Parathyroid adenoma (tissue), 2 donors: ENCODE measurements around the gene ELAC1.

Experiments used
- H2AFZ ChIP-seq: fragments of 300-600 bp; sonication (generic); one replicate; pipeline ENCODE4 v1.7.0; 2017; ENCODE audit warnings: antibody characterized with exemption, mild to moderate bottlenecking
- H3K27ac ChIP-seq: fragments of 300-600 bp; sonication (generic); one replicate; pipeline ENCODE4 v1.7.0; 2017
- H3K27me3 ChIP-seq: fragments of 300-600 bp; sonication (generic); one replicate; pipeline ENCODE4 v1.7.0; 2017; ENCODE audit warnings: low read length; ENCODE audit not compliant: control insufficient read depth, insufficient read depth
- H3K36me3 ChIP-seq: fragments of 300-600 bp; sonication (generic); one replicate; pipeline ENCODE4 v1.7.0; 2017; ENCODE audit warnings: low read length; ENCODE audit not compliant: control insufficient read depth, insufficient read depth
- H3K4me1 ChIP-seq: fragments of 300-600 bp; sonication (generic); one replicate; pipeline ENCODE4 v1.7.0; 2017; ENCODE audit warnings: control low read depth
- H3K4me2 ChIP-seq: fragments of 300-600 bp; sonication (generic); one replicate; pipeline ENCODE4 v1.7.0; 2017; ENCODE audit warnings: low read length
- H3K4me3 ChIP-seq: fragments of 300-600 bp; sonication (generic); one replicate; pipeline ENCODE4 v1.7.0; 2017; ENCODE audit warnings: low read depth, low read length
- H3K79me2 ChIP-seq: fragments of 300-600 bp; sonication (generic); one replicate; pipeline ENCODE4 v1.7.0; 2017; ENCODE audit warnings: control low read depth
- H3K9ac ChIP-seq: fragments of 300-600 bp; sonication (generic); one replicate; pipeline ENCODE4 v1.7.0; 2017; ENCODE audit warnings: mild to moderate bottlenecking
- H3K9me3 ChIP-seq: fragments of 300-600 bp; sonication (generic); one replicate; pipeline ENCODE4 v1.7.0; 2017; ENCODE audit warnings: low read length; ENCODE audit not compliant: control insufficient read depth
- CTCF ChIP-seq: fragments of 300-600 bp; sonication (generic); IDR thresholded peaks from one replicate; pipeline ENCODE4 v1.7.0; 2017; ENCODE audit warnings: antibody characterized with exemption, mild to moderate bottlenecking
- donor health status: primary hyperparathyroidism.

ELAC1 gene, protein sequence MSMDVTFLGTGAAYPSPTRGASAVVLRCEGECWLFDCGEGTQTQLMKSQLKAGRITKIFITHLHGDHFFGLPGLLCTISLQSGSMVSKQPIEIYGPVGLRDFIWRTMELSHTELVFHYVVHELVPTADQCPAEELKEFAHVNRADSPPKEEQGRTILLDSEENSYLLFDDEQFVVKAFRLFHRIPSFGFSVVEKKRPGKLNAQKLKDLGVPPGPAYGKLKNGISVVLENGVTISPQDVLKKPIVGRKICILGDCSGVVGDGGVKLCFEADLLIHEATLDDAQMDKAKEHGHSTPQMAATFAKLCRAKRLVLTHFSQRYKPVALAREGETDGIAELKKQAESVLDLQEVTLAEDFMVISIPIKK

DNA sequence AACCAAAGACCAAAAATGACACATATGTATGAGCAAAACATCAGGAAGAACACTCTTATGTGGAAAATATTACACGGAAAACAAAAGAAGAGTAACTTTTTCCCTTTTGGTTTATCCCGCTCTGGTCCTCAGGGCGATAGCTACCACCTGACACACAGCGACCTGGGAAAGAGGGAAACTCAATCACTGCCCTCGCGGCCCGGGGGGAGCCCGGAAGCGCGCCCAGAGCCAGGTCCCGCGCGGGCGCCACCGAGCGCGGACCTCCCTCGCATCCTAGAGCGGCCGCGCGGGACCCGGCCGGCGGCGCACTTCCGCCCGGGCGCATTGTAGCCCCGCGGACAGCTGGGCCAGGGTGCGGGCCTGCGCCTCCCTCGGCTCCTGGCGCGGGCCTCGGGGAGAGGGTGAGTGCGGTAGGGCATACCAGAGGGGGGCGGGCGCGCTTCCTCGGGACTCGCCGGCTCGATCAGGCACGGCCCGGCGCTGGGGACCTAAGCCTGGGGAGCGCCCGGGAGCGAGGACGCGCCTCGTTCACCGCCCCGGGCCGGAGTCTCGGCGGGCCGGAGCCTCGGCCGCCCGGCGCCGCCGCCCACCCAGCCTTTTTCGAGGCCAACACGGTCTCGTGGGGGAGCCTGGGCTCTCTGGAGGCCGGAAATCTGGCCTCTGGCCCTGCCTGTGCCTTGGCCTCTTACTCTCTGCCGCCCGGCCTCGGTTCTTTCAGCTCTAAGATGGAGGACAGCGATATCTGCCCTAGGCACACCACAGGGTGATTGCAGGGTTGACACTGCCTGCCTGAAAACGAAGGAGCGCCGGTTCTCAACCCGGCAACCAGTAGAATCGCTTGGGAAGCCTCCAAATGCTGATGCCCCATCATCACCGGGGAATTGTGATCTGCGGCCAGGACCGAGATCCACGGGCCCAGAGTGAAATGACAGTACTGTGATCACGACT is at the start of gene ELAC1:
ELAC1 (plus strand) TSS at position 327 of the 948 bp plus-strand sequence. CDS start 6,365 bp downstream, outside the sequence.
- H2AFZ ChIP-seq, result peak within 1 kb of the TSS; percentile 96
- peak within 1 kb of the TSS; percentile 69 for H3K4me3 ChIP-seq
- H3K9ac ChIP-seq, result peak within 1 kb of the TSS; percentile 94

DNA sequence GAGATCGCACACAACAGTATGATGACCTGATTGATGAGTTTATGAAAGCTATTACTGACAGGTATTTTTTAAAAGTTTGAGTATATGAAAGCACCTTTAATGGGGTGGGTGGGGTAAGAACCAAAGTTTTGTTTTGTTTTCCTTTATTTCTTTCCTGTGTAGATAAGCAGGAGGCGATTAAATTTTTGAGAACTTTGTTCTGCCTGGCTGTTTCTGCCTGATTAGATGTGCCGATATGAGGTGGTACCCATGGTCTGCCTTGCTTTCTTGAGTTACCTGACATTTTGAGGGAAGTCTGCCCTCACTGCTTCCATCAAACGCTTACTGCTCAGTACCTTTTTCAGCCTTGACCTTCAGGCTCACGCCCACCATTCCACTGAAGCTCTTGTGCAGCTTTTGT is 49.7 kb upstream of the ELAC1 start:
- no peak overlapping the region for H2AFZ ChIP-seq
- no peak overlapping the region for H3K27ac ChIP-seq
- TF ChIP-seq CTCF, result no peak
- no peaks in the 10 kb centered on the region for H3K79me2 ChIP-seq
- H3K36me3 ChIP-seq, result no peaks in the 10 kb centered on the region
- no peaks in the 10 kb centered on the region for H3K9me3 ChIP-seq
- H3K4me2 ChIP-seq, result no peak overlapping the region
- H3K9ac ChIP-seq, result no peak overlapping the region
- H3K4me1 ChIP-seq, result no peaks in the 10 kb centered on the region
- H3K4me3 ChIP-seq, result no peak overlapping the region
- no peaks in the 10 kb centered on the region for H3K27me3 ChIP-seq

More for the DNA sequence above, at the start of gene ELAC1:
- Histone ChIP-seq H3K27me3 (no peaks in the 10 kb centered on the region), H3K4me1 (peaks cover 14% of the 10 kb centered on the region), H3K27ac (peak within 1 kb of the TSS; percentile 96), H3K4me2 (peak within 1 kb of the TSS; percentile 73), H3K9me3 (no peaks in the 10 kb centered on the region), H3K36me3 (no peaks in the 10 kb centered on the region), H3K79me2 (peaks cover 8% of the 10 kb centered on the region)
- peak; percentile 7 for TF ChIP-seq CTCF

DNA sequence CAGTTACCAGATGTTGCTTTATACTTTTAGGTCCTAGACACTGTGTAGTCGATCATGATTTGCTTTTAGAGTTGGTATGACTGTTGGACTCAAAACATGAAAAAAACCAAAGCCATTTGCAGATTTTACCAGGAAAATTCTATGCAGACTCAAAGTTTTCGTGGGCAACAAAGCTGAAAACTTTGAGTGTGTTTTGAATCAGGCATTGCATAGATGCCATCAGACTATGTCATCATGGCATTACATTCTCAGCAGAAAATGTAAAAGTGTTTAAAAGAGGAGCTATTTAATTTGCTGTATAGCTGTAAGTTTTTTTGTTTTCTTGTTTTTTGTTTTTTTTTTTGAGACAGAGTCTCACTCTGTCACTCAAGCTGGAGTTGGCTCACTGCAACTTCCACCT is 43.5 kb upstream of the ELAC1 start:
- Histone ChIP-seq H3K9ac (no peak overlapping the region), H3K4me1 (no peaks in the 10 kb centered on the region), H2AFZ (no peak overlapping the region), H3K27ac (no peak overlapping the region), H3K4me3 (no peak overlapping the region), H3K27me3 (no peaks in the 10 kb centered on the region), H3K36me3 (no peaks in the 10 kb centered on the region), H3K4me2 (no peak overlapping the region), H3K79me2 (no peaks in the 10 kb centered on the region), H3K9me3 (no peaks in the 10 kb centered on the region)
- TF ChIP-seq CTCF, result no peak

DNA sequence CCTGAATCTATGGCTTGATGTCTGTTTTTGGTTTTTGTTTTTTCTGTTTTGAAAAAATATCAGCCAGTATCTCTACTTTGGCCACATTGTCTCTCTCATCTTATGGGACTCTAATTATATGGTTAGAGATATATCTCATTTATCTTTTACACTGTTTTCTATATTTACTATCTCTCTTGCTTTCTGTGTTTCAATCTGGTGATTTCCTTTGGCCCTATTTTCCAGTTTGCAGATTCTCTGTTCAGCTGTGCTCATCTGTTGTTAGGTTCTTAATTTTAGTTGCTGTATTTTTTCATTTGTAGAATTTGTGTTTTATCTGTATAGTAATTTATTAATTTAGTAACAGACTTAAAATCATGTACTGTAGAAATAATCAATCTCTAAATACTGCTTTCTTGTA is 41.3 kb upstream of the ELAC1 start:
- no peak for TF ChIP-seq CTCF
- Histone ChIP-seq H3K9ac (no peak overlapping the region), H3K36me3 (no peaks in the 10 kb centered on the region), H3K4me3 (no peak overlapping the region), H3K4me1 (no peaks in the 10 kb centered on the region), H3K27me3 (no peaks in the 10 kb centered on the region), H3K9me3 (no peaks in the 10 kb centered on the region), H2AFZ (no peak overlapping the region), H3K4me2 (no peak overlapping the region), H3K79me2 (no peaks in the 10 kb centered on the region), H3K27ac (no peak overlapping the region)
